Activated gamma-delta T cell (primary cell): ENCODE results near the gene HERC4.
"Not testable (repeated sequence)": the region's sequence is repeated elsewhere in the genome, so short reads cannot be mapped to it uniquely, and the experiment has no call there.

ENCODE experiments used
- DNase-seq: peaks from one replicate; lab custom pipeline; 2025; lab: John Stamatoyannopoulos, UW

Gene HERC4

DNA sequence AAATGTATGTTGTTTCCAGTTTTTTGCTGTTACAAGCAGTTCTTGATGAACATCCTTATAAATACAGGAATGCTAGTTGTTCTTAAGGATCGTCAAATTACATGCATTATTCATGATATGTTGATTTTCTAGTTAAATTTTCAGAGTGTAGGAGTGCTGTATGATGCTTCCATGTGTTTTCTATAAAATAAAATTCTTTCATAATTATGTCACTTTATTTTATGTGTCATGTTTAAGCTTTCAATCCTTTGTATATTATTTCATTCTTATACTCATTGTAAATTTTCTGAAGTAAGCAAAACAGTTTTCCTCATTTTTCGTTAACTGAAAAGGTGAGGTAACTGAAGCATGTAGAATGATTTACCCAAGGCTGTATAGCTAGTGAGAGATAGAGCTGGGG is 17.4 kb upstream of the HERC4 start:
- no peak for DNase-seq

DNA sequence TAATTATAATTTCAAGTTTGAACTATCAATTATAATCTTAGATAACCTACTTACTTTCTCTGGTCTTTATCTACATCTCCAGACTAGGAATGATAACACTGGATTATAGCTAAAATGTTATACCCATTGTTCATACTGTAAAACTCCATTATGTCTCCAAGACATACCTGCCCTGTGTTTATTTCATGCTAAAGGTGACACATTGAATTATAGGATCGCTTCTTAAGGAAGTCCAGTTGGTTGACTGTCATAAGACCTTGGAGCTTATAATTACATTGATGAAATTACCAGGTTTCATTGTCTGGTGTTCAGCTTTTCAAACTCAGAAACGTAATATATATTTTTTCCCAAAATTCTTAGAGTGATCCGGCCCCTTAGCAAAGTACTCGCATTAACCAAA is 15.5 kb upstream of the HERC4 start:
- no peak for DNase-seq

DNA sequence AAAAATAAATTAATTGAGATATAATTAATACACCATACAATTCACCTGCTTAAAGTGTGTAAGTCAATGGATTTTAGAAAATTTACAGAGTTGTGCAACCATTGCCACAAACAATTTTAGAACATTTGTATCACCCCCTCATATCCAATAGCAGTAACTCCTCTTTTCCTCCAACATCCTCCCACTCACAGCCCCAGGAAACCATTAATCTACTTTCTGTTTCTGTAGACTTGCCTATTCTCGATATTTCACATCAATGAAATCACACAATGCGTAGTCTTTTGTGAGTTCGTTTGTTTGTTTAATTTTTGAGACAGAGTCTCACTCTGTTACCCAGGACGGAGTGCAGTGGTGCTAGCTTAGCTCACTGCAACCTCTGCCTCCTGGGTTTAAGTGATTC is 13.7 kb upstream of the HERC4 start:
- no peak for DNase-seq

DNA sequence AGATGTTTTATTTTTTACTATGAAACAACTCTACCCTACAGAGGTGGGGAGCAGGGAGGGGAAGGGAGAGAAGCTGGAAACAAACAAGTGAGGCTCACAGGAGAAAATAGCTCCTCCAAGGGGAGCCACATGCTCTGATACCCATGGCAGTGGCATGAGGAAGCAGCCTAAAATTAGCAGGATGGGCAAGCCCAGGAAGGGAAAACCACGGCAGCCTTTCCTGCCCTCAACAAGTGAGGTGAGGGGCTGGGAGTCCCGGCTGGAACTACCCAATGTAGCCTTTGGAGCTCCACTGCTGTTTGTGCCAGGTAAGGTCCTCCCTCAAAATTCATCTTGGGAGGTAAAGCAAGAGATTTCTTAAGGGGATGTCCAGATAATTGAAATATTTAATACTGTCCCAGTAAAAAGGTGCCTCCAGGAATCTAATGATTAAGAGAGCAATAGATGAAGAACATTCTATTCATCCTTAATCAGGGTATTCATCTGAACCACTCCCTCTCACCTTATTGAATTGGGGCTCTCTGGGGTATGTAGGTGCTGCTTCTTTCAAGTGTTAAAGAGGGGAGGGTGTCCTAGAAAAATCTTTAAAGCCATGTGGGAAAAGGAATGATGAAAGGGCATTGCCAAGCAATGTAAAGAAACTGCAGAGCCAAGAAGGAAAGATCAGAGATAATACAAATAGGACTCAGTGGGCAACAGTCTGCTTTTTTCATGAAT is 12.8 kb upstream of the HERC4 start:
- DNase-seq = no peak

DNA sequence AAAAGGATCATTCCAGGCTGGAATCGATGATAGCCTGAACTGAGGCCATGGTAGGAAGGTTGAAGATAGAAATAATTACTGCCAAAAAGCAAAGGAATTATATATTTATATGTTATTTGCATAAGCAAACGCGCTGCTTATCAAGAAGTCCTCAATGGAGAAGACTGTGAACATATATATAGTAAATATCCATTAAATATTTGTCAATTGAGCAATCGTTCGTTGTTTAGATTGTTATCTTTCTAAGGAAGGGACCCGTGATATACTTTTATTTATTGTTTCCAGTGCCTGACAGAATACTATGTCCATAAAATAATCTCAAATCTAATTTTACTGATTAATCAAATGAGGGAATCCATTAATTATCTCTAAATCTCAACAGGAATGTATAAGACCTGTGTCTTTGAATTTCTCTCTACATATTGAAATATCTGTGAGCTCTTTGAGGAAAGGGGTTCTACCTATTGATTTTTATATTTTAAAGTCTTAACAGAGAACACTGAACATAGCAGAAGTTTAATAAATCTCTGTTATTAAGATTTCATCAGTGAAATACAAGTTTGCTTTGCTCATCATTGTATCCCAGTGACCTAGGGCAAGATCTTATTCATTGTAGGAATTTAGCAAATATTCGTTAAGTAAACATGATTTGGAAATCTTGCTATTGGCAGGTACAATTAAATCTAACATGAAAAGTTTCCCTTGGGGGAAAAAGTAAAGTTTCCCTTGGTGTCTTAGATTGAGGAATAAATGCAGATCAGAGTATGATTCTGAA is 12.0 kb upstream of the HERC4 start:
- DNase-seq = no peak

DNA sequence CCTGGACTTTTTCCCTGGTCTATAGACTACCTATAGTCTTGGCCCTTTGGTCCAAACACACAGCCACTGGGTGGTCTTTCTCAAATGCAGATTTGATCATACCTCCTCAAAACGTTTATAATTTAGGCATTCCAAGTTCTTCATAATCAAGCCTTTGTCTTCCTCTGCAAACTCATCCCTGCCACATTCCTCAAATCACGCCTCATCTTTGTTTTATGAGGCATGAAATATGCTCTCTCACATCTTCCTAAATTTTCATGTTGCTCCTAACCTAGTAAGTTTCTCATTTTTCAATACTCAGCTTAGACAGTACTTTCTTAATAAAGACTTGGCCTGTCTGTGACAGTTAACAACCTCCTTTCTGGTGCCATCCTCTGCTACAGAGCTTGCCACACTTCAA is 10.9 kb upstream of the HERC4 start:
- no peak for DNase-seq

DNA sequence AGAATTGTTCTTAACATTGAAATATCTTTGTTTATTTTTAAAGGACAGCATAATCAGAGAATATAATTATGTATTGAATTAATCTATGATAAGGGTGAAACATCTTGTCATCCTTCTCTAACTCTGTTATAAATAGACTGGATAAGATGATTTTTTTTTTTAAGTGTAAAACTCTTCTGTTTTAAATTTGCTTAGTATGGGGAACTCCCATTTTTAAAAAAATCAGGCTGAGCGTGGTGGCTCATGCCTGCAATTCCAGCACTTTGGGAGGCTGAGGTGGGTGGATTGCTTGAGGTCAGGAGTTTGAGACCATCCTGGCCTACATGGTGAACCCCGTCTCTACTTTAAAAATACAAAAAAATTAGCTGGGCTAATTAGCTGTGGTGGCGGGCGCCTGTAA is 9.4 kb upstream of the HERC4 start:
- no peak for DNase-seq

DNA sequence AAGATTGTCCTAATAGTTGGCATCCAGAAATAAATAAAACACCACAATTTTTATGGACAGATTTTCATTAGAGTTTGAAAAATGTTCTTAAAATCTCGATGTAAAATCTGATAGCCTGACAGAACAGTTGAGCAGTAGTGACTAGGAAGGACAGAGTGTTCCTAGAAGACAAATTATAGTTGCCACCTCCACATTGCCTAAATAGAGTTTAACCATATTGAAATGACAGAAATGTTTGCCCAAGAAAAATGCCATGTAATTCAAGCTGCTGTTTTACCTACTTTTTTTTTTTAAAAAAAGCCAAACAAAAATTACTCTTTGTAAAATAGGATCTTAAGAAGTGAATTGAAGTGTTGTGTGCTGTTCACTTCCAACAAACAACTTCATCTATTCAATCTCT is 8.9 kb upstream of the HERC4 start:
- DNase-seq = no peak

DNA sequence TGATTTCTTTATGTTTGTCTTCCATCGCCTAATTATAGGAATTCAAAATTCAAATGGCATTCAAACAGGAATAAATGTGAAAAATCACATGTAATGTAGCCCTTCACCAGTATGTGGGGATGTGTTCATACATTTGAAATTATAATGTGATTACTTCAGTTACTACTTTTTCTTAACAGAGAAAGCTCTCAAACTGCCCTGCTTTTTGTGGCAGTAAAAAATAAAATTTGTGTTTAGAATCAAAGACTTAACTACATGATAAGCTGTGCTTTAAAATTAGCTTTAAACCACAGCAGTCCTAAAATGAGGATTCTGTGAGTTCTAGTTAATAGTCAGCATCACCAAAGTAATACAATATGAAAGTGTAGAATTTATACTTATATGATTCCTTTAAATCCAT is 7.8 kb upstream of the HERC4 start:
- no peak for DNase-seq

DNA sequence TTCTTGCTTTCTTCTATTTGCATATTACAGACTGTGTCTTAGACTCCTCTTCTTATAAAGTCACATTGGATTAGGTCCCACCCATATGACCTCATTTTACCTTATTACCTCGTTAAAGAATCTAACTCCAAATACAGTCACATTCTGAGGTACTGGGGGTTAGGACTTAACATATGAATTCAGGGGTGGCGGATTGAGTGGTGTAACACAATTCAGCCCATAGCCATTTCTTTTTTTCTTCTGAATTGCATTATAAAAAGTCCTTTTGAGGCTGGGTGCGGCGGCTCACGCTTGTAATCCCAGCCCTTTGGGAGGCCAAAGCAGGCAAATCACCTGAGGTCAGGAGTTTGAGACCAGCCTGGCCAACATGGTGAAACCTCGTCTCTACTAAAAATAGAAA is 6.8 kb upstream of the HERC4 start:
- DNase-seq = no peak

DNA sequence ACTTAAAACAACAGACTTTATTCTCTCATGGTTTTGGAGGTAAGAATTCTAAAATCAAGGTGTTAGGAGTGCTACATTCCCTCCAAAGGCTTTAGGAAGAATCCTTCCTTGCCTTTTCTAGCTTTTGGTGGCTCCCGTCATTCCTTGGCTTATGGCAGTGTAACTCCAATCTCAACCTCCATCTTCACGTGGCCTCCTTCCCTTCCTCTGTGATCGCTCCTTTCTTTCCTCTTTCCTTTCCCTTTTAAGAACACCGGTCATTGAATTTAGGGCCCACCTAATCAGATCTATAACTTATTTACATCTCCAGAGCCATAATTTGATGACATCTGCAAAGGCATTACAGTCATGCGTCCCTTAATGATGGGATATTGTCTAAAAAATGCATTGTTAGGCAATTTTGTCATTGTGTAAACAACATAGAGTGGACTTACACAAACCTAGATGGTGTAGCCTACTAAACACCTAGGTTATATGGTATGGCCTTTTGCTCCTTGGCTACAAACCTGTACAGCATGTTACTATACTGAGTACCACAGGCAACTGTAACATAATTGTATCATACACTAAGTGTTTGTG is 5.9 kb upstream of the HERC4 start:
- DNase-seq = no peak

DNA sequence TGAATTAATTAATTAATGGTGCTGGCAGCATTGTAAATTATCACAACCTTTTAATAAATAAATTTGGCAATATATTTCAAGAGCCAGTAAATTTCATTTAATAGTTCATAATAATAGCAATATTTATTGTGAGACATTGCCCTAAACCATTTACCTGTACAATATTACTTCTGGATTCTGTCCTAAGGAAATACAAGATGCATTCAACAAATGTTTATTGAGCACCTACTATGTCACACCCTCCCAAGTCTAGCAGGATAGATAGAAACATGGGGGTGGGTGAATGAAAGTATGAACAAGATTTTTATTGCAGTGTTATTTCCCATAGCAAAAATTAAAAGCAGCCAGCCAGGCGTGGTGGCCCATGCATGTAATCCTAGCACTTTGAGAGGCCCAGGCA is 4.4 kb upstream of the HERC4 start:
- DNase-seq = no peak

DNA sequence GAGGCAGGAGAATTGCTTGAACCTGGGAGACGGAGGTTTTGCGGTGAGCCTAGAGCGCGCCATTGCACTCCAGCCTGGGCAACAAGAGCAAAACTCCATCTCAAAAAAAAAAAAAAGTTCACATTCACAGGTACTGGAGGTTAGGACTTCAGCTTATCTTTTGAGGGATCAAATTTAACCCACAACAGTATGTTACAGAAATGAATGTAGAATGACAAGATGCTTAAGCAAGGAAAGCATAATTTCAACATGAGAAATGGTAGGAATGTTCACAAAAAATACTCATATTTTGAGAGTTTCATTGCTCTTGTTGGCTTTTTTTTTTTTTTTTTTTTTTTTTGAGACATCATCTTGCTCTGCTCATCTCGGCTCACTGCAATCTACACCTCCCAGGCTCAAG is 1.9 kb upstream of the HERC4 start:
- no peak for DNase-seq

DNA sequence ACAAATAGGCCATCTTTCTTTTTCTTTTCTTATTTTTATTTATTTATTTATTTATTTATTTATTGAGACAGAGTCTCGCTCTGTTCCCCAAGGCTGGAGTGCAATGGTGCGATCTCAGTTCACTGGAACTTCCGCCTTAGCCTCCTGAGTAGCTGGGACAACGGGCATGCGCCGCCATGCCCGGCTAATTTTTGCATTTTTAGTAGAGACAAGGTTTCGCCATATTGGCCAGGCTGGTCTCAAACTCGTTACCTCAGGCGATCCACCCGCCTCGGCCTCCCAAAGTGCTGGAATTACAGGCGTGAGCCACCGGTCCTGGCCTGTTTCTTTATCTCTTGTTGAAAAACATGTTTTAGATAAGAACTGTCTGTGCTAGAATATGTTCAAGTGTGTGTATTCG is 998 bp upstream of the HERC4 start:
- DNase-seq = not testable (repeated sequence)

DNA sequence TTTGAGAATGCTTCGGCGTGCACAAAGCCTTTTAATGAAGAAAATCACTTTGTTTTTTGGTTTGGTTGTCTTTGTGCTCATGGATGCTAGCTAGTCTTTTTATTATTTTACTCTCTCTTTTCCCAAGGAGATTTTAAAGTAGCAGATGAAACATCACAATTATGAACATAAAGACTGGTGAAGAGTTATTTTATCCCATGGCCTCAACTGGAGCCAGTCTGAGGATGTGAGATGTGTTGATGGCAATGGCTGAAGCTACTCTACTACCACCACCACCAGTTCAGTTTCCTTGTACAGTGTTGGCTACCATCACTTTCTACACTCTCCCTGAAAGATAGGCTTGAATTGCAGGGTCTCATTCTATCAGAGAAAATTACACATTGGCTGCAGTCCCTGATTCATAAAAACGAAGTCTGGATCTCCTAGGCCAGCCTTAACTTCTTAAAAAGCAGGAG is 494 bp upstream of the HERC4 start:
- no peak for DNase-seq

DNA sequence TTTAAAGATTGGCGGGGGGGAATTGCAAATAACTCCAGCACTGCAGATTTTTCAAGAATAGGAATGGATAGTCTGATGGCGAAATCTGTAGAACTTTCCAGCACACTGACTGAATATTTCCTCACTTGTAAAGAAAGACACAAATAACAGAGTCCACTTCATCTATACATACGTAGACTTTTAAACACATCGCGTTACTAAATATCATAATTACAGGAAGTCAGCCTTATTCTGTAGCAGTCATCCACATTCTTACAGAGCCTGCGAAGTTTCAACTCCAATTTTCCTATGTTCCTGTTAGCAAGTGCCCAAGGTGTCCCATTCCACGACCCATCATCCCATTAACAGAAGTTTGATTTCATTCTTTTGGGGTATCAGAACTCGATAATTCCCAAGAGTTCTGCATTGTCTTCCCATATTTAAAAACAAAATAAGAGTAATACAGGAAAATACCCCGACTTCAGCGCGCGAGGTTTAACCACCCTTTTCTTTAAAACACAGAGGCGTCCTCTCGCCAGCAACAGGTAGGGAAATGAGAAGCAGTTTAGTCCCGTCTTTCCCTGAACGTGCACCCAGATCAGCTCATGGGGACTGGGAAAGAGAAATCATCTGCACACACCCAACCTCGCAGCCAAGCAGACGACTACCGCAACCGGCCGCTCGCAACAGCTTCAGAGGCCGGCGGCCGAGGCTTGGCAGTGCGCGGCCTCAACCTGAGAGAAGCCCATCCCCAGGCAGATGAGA is 880 bp downstream of the HERC4 start:
- DNase-seq = no peak

DNA sequence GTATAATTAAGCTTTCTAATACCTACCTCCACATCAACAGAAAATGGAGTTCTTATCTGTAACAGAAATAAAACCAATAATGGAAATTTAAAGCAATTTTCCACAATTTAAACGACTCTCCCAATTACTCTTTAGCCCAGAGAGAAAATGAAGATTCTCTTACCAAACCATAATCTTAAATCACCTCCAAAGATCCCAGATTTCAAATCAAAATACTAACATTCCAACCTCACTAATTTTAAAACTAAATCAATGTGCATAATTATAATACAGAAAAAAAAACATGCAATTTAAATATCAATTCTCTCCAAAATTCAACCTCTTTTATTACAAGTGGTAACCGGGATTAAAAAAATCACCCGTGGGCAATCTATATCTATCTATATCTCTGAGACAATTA is 1.5 kb downstream of the HERC4 start:
- no peak for DNase-seq

DNA sequence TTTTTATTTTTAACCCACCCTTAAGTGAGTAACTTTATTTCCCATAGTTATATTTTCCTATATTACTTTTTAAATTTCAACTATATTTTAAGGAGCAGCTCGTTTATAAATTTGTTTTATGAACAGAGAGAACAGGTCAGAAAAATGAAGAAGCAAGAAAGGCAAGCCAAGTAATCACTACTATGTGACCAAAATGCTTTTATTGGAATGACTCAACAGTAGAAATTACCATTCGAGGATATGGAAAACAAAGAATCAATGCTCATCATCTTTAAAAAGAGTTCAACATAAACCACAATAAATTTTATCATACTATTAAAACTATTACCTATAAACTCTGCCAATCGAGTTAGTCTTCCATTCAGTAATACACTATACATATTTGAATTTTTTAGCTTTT is 7.6 kb downstream of the HERC4 start:
- DNase-seq = no peak

DNA sequence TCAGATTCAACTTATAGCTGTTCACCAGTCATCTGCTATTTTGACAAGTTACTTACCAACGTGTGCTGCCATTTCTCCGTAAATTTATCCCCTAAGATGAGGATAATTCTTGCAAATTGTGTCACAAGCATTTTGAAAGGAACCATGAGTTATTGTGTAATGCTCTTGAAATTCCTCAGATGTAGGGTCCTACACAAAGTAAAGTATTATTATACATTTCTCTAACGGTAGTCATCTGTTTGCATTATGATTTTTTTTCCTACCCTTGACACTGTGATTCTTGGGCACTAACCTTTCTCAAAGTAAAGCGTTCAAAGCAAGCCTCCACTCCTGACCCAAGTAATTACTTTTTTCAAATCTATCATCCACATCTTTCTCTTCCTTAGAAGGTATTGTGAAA is 8.1 kb downstream of the HERC4 start:
- no peak for DNase-seq

DNA sequence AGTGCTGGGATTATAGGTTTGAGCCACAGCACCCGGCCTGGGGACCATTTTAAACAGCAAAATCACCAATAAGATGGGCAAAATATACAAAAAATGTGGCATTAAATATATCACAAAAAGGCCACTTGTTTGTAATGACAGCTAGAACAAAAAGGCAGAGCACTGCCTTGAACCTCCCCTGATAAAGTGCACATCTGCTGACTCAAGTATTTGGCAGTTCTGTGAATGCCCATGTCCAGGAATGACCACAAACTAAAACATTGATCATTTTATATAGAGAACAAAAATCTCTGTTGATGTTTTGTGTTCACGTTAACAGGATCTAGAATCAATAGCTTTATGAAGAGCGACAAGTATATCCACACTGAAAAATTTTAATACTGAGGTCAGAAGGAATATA is 21.5 kb downstream of the HERC4 start:
- DNase-seq = no peak

DNA sequence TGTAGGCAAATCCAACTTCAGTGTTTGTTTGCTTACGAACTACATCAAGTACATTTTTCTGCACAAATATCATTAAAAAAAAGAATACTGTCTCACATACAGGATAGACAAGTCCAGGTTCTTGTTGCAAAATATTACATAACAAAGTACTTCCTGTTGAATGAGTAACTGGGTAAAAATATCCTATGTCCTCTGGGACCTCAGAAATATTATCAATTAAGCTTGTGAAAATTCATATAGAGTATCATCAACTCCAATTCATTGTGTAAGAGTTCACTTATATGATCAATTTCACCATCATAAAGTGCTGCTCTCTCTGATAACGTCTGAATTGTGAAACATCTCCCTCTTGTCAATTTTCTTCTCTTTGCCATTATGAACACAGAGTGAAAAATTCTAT is 22.6 kb downstream of the HERC4 start:
- no peak for DNase-seq

DNA sequence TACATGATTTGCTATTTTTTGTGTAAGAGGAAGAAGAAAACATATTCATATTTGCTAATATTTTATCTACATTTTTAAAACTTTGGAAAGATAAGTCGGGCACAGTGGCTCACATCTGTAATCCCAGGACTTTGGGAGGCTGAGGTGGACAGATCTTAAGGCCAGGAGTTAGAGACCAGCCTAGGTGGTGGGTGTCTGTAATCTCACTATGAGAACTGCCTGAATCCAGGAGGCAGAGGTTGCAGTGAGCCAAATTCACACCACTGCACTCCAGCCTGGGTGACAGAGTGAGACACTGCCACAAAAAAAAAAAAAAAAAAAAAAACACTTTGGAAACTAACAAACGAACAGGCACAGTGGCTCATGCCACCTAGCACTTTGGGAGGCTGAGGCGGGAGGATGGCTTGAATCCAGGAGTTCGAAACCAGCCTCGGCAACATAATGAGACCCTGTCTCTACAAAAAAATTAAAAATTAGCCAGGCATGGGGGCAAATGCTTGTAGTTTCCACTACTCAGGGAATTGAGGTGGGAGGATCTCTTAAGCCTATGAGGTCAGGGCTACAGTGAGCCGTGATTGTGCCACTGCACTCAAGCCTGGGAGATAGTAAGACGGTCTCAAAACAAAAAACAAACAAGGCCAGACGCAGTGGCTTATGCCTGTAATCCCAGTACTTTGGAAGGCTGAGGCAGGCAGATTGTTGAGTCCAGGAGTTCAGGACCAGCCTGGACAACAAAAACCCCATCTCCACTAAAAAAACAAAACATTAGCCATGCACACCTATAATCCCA is 25.6 kb downstream of the HERC4 start:
- DNase-seq = no peak
